H1 (cell line): ENCODE results near the gene MORN5. TPM values are rescaled to one million over a fixed set of nuclear protein-coding genes. Genes with fewer than 3 reads are reported as not detected.
A peak's percentile ranks its signal among the peaks of the same experiment; 100 is the strongest.

Experiments used
- KDM1A ChIP-seq: fragments of 200-600, 300-600 bp; sonication (generic); IDR thresholded peaks from 2 replicates; pipeline ENCODE4 v1.7.1; 2016; ENCODE audit warnings: mild to moderate bottlenecking, low read length, borderline replicate concordance
- SIX5 ChIP-seq: IDR thresholded peaks from 2 replicates; pipeline ENCODE4 v1.6.1; 2011; ENCODE audit warnings: mild to moderate bottlenecking, low read depth, low read length
- polyA plus RNA-seq, 7 experiments: library from polyadenylated mRNA; depleted of rRNA in 3 of 7; stranded (reverse) in 5 of 7; unstranded in 2 of 7; fragments of >200 nt in 5 of 7; fragments of 200-250 nt in 2 of 7; gene quantifications; 1 replicate in 5 of 7; 2 replicates in 1 of 7; 4 replicates in 1 of 7; pipeline versions ENCODE4 v1.2.1 to v1.2.3, GENCODE V29; 2011 to 2013; ENCODE audit warnings: missing spikeins in 2 of 7, mixed read lengths in 2 of 7
- total RNA-seq: library from RNA; stranded (reverse); fragmentation: NEBNext Ultra II Directional; extraction: Animal tissue kit (Norgen Biotek cat#: 25700); gene quantifications from 2 replicates; pipeline ENCODE4 v1.2.1, GENCODE V29; 2021
- TF ChIP-seq, protein P1 (sequence below): IDR thresholded peaks from 2 replicates; pipeline ENCODE4 v1.6.1; 2012; ENCODE audit warnings: low read length, inconsistent platforms

The MORN5 gene
- total and polyA plus RNA-seq, 2 of the 8 experiments (the other 6 are each of a cell fraction or from before 2014, with no cell fraction given) = not detected

DNA sequence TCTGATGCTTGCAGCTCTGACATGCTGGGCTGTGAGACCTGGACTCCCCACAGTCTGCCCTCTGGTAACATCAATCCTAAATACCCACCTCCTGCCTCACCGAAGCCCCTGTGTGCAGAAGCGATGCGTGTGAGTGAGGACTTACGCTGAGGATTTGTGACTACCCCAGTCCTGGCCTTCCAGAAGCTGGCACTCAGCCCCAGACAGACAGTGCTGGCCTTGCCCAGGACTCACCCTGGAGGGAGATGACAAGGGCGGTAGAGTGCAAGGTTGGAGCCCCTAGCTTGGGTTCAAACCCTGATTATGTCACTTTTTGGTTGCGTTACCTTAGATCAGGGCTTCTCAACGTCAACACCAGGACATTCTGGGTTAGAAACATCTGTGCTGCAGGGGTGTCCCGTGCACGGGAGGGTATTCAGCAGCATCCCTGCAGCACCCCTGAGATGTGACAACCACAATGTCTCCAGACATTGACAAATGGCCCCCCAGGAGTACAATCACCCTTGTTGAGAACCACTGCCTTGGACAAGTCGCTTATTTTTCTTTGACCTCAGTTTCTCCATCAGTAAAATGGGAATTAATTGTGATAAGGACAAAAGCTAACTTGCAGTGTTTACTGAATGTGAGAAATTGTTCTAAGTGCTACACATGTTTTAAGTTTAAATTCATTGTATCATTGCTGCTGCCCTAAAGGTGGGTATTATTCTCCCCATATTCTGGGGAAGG, 43.1 kb upstream of the MORN5 start (continued):
- TF ChIP-seq KDM1A (peak; percentile 50; the same call in 1 of the 2 replicates), SIX5 (no peak)
- TF ChIP-seq, protein P1, sequence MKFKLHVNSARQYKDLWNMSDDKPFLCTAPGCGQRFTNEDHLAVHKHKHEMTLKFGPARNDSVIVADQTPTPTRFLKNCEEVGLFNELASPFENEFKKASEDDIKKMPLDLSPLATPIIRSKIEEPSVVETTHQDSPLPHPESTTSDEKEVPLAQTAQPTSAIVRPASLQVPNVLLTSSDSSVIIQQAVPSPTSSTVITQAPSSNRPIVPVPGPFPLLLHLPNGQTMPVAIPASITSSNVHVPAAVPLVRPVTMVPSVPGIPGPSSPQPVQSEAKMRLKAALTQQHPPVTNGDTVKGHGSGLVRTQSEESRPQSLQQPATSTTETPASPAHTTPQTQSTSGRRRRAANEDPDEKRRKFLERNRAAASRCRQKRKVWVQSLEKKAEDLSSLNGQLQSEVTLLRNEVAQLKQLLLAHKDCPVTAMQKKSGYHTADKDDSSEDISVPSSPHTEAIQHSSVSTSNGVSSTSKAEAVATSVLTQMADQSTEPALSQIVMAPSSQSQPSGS = no peak; the same call in 1 of the 2 replicates
